ENCODE results near the gene LAMP5.

GRCh38 chr20:9535449-9535848, 21.1 kb downstream of the LAMP5 start:
- TF ChIP-seq CTCF (conservative IDR thresholded peaks at IDR 0.05) (no peak), ZFX (IDR thresholded peaks at IDR 0.05) (no peak)

Data from C4-2B (cell line).